Liver (tissue), 9 donors: ENCODE results near the gene PKN2. TPM values are rescaled to one million over a fixed set of nuclear protein-coding genes. Genes with fewer than 3 reads are reported as not detected.

Source experiments
- DNase-seq: peaks from one replicate; pipeline ENCODE4 v3.0.0-alpha.2; 2017; ENCODE audit warnings: low spot score
- H3K27ac ChIP-seq, 2 donors: one replicate each; pipeline ENCODE4 v1.7.0; 2013; ENCODE audit warnings: inconsistent platforms in 2 of 2, low read length in 2 of 2, control low read depth in 1 of 2, low read depth in 1 of 2, mild to moderate bottlenecking in 1 of 2
- H3K27me3 ChIP-seq, 4 donors: one replicate each; pipeline versions ENCODE4 v1.6.1 to v1.7.0; 2013; ENCODE audit warnings: low read length in 3 of 4, inconsistent platforms in 1 of 4, mild to moderate bottlenecking in 1 of 4, moderate library complexity in 1 of 4; ENCODE audit not compliant: control insufficient read depth in 4 of 4, insufficient read depth in 4 of 4
- H3K36me3 ChIP-seq, 4 donors: one replicate each; pipeline versions ENCODE4 v1.6.1 to v1.7.0; 2013; ENCODE audit warnings: low read length in 3 of 4, mild to moderate bottlenecking in 3 of 4, low read depth in 1 of 4, moderate library complexity in 1 of 4; ENCODE audit not compliant: control insufficient read depth in 4 of 4, insufficient read depth in 3 of 4
- H3K4me1 ChIP-seq, 4 donors: one replicate each; pipeline versions ENCODE4 v1.6.1 to v1.7.0; 2013; ENCODE audit warnings: low read length in 3 of 4, mild to moderate bottlenecking in 3 of 4, moderate library complexity in 1 of 4; ENCODE audit not compliant: control insufficient read depth in 4 of 4, insufficient read depth in 4 of 4
- H3K4me3 ChIP-seq, 3 donors: one replicate each; pipeline versions ENCODE4 v1.6.1 to v1.7.0; 2013; ENCODE audit warnings: low read length in 3 of 3, control low read depth in 1 of 3, low read depth in 1 of 3, mild to moderate bottlenecking in 1 of 3
- H3K9ac ChIP-seq, 2 donors: one replicate each; pipeline ENCODE4 v1.7.0; 2013; ENCODE audit warnings: low read length in 2 of 2, mild to moderate bottlenecking in 2 of 2, moderate library complexity in 2 of 2, control low read depth in 1 of 2, low read depth in 1 of 2
- H3K9me3 ChIP-seq, 4 donors: one replicate each; pipeline versions ENCODE4 v1.6.1 to v1.7.0; 2013; ENCODE audit warnings: low read length in 3 of 4; ENCODE audit not compliant: control insufficient read depth in 4 of 4
- ATF3 ChIP-seq: IDR thresholded peaks from 2 replicates; pipeline ENCODE4 v1.6.1; 2016; ENCODE audit warnings: antibody characterized with exemption
- CTCF ChIP-seq: fragments of 150-350 bp; IDR thresholded peaks from 2 replicates; pipeline ENCODE4 v1.5.1; 2017; ENCODE audit warnings: improper control_type of control experiment, low read depth, low read length; ENCODE audit not compliant: missing input control
- EGR1 ChIP-seq, 2 donors: IDR thresholded peaks; 2 replicates each; pipeline ENCODE4 v1.6.1; 2016 to 2018; ENCODE audit warnings: antibody characterized with exemption in 2 of 2, low read depth in 2 of 2
- FOXA1 ChIP-seq: IDR thresholded peaks from 2 replicates; pipeline ENCODE4 v1.6.1; 2016; ENCODE audit warnings: antibody characterized with exemption
- FOXA2 ChIP-seq: IDR thresholded peaks from 2 replicates; pipeline ENCODE4 v1.6.1; 2016; ENCODE audit warnings: antibody characterized with exemption
- HNF4A ChIP-seq, 2 donors: conservative IDR thresholded peaks; 2 replicates each; pipeline ENCODE4 v1.6.1; 2016; ENCODE audit warnings: antibody characterized with exemption in 2 of 2, mild to moderate bottlenecking in 2 of 2
- HNF4G ChIP-seq: IDR thresholded peaks from 2 replicates; pipeline ENCODE4 v1.6.1; 2016; ENCODE audit warnings: antibody characterized with exemption
- JUND ChIP-seq, 2 donors: IDR thresholded peaks; 2 replicates each; pipeline ENCODE4 v1.6.1; 2016; ENCODE audit warnings: antibody characterized with exemption in 2 of 2
- NR2F2 ChIP-seq: IDR thresholded peaks from 2 replicates; pipeline ENCODE4 v1.6.1; 2016; ENCODE audit warnings: antibody characterized with exemption
- REST ChIP-seq: IDR thresholded peaks from 2 replicates; pipeline ENCODE4 v1.6.1; 2016; ENCODE audit warnings: antibody characterized with exemption, mild to moderate bottlenecking
- RXRA ChIP-seq, 2 donors: IDR thresholded peaks; 2 replicates each; pipeline ENCODE4 v1.6.1; 2017 to 2018; ENCODE audit warnings: antibody characterized with exemption in 2 of 2, mild to moderate bottlenecking in 1 of 2
- SP1 ChIP-seq: IDR thresholded peaks from 2 replicates; pipeline ENCODE4 v1.6.1; 2018; ENCODE audit warnings: antibody characterized with exemption, mild to moderate bottlenecking
- TAF1 ChIP-seq: conservative IDR thresholded peaks from 2 replicates; pipeline ENCODE4 v1.6.1; 2016; ENCODE audit warnings: antibody characterized with exemption, mild to moderate bottlenecking
- YY1 ChIP-seq: IDR thresholded peaks from 2 replicates; pipeline ENCODE4 v1.6.1; 2016; ENCODE audit warnings: antibody characterized with exemption, mild to moderate bottlenecking
- ZBTB33 ChIP-seq: IDR thresholded peaks from 2 replicates; pipeline ENCODE4 v1.6.1; 2016; ENCODE audit warnings: antibody characterized with exemption
- WGBS: extraction: QIAGEN DNeasy Blood & Tissue Kit; methylation state at CpG from one replicate; pipeline ENCODE4 v1.1.7; 2013; 5-methylcytosine and 5-hydroxymethylcytosine counted together
- polyA plus RNA-seq, 2 donors: library from polyadenylated mRNA; stranded (reverse) in 1 of 2; unstranded in 1 of 2; fragments of 200-250 nt in 1 of 2; fragments of >200 nt in 1 of 2; fragmentation: Nextera tagmentation in 1 of 2; extraction: Ambion mirVana in 1 of 2; gene quantifications; one replicate each; pipeline versions ENCODE4 v1.2.1 to v1.2.3, GENCODE V29; 2013 to 2015
- total RNA-seq, 2 donors: library from RNA; depleted of rRNA; stranded (reverse); fragments of >200 nt; gene quantifications; one replicate each; pipeline ENCODE4 v1.2.3, GENCODE V29; 2014
- donor health status: healthy.
- donor health status: healthy.
- donor health status: healthy.
- donor health status: healthy.
- donor health status: healthy.

The PKN2 gene
- total and polyA plus RNA-seq, 4 donors = 4.4 to 20.7 (median 13.3) TPM

- no peaks in the 10 kb centered on the region for H3K9me3 ChIP-seq
- no peaks in the 10 kb centered on the region for H3K27me3 ChIP-seq
- H3K27ac ChIP-seq = no peak overlapping the region
- H3K4me3 ChIP-seq = no peak overlapping the region
- H3K9ac ChIP-seq = no peak overlapping the region
- H3K36me3 ChIP-seq = no peaks in the 10 kb centered on the region
- DNase-seq = no peak
- TF ChIP-seq ATF3 = no peak
- H3K4me1 ChIP-seq = peaks cover 0 to 10% (median 5%) of the 10 kb centered on the region in 4 donors
Observed at GRCh38 chr1:88659552-88659951, 24.5 kb upstream of the PKN2 start.

GRCh38 chr1:88661188-88661587 lies 22.9 kb upstream of the PKN2 start:
- no peak for DNase-seq
- no peaks in the 10 kb centered on the region for H3K27me3 ChIP-seq
- H3K4me3 ChIP-seq = no peak overlapping the region
- H3K27ac ChIP-seq = no peak overlapping the region
- TF ChIP-seq NR2F2 (no peak), EGR1 (IDR thresholded peaks at IDR 0.05; ENCODE audit: low read depth in 2 of 2) (no peak)
- H3K9ac ChIP-seq = no peak overlapping the region
- 77% methylated on average over 4 of the region's 4 CpGs for WGBS
- H3K9me3 ChIP-seq = no peaks in the 10 kb centered on the region
- H3K36me3 ChIP-seq = no peaks in the 10 kb centered on the region
- peaks cover 0 to 4% (median 2%) of the 10 kb centered on the region in 4 donors for H3K4me1 ChIP-seq

- no peak for DNase-seq
- WGBS = 37% methylated on average over 2 of the region's 2 CpGs
- Histone ChIP-seq H3K4me1 (peaks cover 0 to 4% (median 2%) of the 10 kb centered on the region in 4 donors), H3K27me3 (no peaks in the 10 kb centered on the region), H3K36me3 (no peaks in the 10 kb centered on the region), H3K4me3 (no peak overlapping the region), H3K27ac (no peak overlapping the region), H3K9ac (no peak overlapping the region), H3K9me3 (no peaks in the 10 kb centered on the region)
- TF ChIP-seq ATF3 = no peak
Observed at GRCh38 chr1:88661951-88662699, 21.9 kb upstream of the PKN2 start.

- Histone ChIP-seq H3K9ac (no peak overlapping the region), H3K4me3 (no peak overlapping the region), H3K27ac (no peak overlapping the region), H3K9me3 (no peaks in the 10 kb centered on the region), H3K36me3 (no peaks in the 10 kb centered on the region), H3K4me1 (peaks cover 0 to 4% (median 2%) of the 10 kb centered on the region in 4 donors), H3K27me3 (no peaks in the 10 kb centered on the region)
- 67% methylated on average over 2 of the region's 2 CpGs for WGBS
- DNase-seq = no peak
- no peak for TF ChIP-seq FOXA1
- no peak for TF ChIP-seq FOXA2
- no peak for TF ChIP-seq SP1
- TF ChIP-seq ATF3 = no peak
- TF ChIP-seq HNF4A (conservative IDR thresholded peaks at IDR 0.05) = no peak
- no peak for TF ChIP-seq JUND (IDR thresholded peaks at IDR 0.05)
- no peak for TF ChIP-seq RXRA (IDR thresholded peaks at IDR 0.05)
- TF ChIP-seq HNF4G = no peak
- no peak for TF ChIP-seq ZBTB33
- no peak for TF ChIP-seq REST
- TF ChIP-seq CTCF = no peak
- TF ChIP-seq NR2F2 = no peak
- TF ChIP-seq YY1 = no peak
- no peak for TF ChIP-seq TAF1
Observed at GRCh38 chr1:88662723-88663122, 21.4 kb upstream of the PKN2 start.
